22Rv1 (cell line): ENCODE measurements around the gene MAGI2.

ENCODE experiments used
- ZFX ChIP-seq: fragments of 450-650 bp; IDR thresholded peaks from 2 replicates; pipeline ENCODE4 v1.6.1; 2017; ENCODE audit warnings: antibody characterized with exemption, borderline replicate concordance
- TF ChIP-seq, protein P1 (sequence below): fragments of 450-650 bp; IDR thresholded peaks from 2 replicates; pipeline ENCODE4 v1.5.1; 2017; ENCODE audit warnings: mild to moderate bottlenecking

DNA sequence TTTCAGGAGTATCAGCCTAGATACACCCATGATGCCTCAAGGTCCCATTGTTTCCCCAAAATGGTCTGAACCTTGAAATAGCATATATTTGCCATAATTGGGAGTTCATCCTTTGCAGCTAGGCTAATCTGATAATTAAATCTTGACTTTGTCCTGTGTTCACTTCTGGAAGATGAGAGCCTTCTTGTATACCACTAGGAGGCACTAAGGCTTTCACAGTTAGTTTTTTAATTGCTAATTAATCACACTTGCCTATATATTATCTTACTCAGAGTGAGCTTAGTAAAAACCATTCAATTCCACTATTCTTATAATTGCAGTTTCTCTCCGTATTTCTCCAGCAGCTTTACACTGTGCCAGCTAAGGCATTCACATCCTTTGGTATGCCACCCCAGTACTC is 48.7 kb upstream of the MAGI2 start:
- no peak for TF ChIP-seq ZFX
- TF ChIP-seq, protein P1, sequence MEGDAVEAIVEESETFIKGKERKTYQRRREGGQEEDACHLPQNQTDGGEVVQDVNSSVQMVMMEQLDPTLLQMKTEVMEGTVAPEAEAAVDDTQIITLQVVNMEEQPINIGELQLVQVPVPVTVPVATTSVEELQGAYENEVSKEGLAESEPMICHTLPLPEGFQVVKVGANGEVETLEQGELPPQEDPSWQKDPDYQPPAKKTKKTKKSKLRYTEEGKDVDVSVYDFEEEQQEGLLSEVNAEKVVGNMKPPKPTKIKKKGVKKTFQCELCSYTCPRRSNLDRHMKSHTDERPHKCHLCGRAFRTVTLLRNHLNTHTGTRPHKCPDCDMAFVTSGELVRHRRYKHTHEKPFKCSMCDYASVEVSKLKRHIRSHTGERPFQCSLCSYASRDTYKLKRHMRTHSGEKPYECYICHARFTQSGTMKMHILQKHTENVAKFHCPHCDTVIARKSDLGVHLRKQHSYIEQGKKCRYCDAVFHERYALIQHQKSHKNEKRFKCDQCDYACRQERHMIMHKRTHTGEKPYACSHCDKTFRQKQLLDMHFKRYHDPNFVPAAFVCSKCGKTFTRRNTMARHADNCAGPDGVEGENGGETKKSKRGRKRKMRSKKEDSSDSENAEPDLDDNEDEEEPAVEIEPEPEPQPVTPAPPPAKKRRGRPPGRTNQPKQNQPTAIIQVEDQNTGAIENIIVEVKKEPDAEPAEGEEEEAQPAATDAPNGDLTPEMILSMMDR = peak; percentile 78
